Umbilical cord (tissue), 2 donors: ENCODE measurements around the gene C3orf70. TPM values are rescaled to one million over a fixed set of nuclear protein-coding genes. Genes with fewer than 3 reads are reported as not detected.

Source experiments
- DNase-seq: peaks from one replicate; pipeline ENCODE4 v3.0.0-alpha.2; 2015; ENCODE audit warnings: low spot score
- total RNA-seq: library from RNA; depleted of rRNA; stranded (reverse); fragments of >200 nt; gene quantifications from one replicate; pipeline ENCODE4 v1.2.3, GENCODE V29; 2014; ENCODE audit warnings: low replicate concordance; ENCODE audit not compliant: insufficient read depth

C3orf70 gene
- total RNA-seq = 38.5 TPM

- peak; percentile 71 for DNase-seq
Observed at GRCh38 chr3:185152410-185153170, at the start of gene C3orf70. TSS of gene C3orf70 (minus strand) at chr3:185153060. CDS start at chr3:185152823, 237 bp downstream.

- peak; percentile 69 for DNase-seq
Observed at GRCh38 chr3:185200639-185201038, 47.8 kb upstream of the C3orf70 start.

GRCh38 chr3:185199671-185200070 lies 46.8 kb upstream of the C3orf70 start:
- DNase-seq = no peak

- no peak for DNase-seq
Observed at GRCh38 chr3:185199206-185199605, 46.3 kb upstream of the C3orf70 start.

- no peak for DNase-seq
Observed at GRCh38 chr3:185197068-185197467, 44.2 kb upstream of the C3orf70 start.

- DNase-seq = no peak
Observed at GRCh38 chr3:185195652-185196051, 42.8 kb upstream of the C3orf70 start.

- DNase-seq = no peak
Observed at GRCh38 chr3:185188816-185189215, 36.0 kb upstream of the C3orf70 start.

GRCh38 chr3:185187391-185187790 lies 34.5 kb upstream of the C3orf70 start:
- no peak for DNase-seq

GRCh38 chr3:185176750-185177359 lies 24.0 kb upstream of the C3orf70 start:
- peak; percentile 69 for DNase-seq

- DNase-seq = peak; percentile 92
Observed at GRCh38 chr3:185175370-185175987, 22.6 kb upstream of the C3orf70 start.

- DNase-seq = peak; percentile 15
Observed at GRCh38 chr3:185172086-185173049, 19.5 kb upstream of the C3orf70 start.

- no peak for DNase-seq
Observed at GRCh38 chr3:185164428-185165217, 11.8 kb upstream of the C3orf70 start.

GRCh38 chr3:185162634-185163033 lies 9.8 kb upstream of the C3orf70 start:
- no peak for DNase-seq

- DNase-seq = no peak
Observed at GRCh38 chr3:185161761-185162160, 8.9 kb upstream of the C3orf70 start.

- no peak for DNase-seq
Observed at GRCh38 chr3:185157347-185157746, 4.5 kb upstream of the C3orf70 start.

GRCh38 chr3:185155678-185156077 lies 2.8 kb upstream of the C3orf70 start:
- DNase-seq = no peak

- DNase-seq = no peak
Observed at GRCh38 chr3:185153861-185154629, 1.2 kb upstream of the C3orf70 start.

GRCh38 chr3:185153171-185153771 lies 411 bp upstream of the C3orf70 start:
- DNase-seq = peak; percentile 54

- peak; percentile 59 for DNase-seq
Observed at GRCh38 chr3:185151964-185152409, 873 bp downstream of the C3orf70 start.
